ENCODE data around the gene CAPN10. TPM values are rescaled to one million over a fixed set of nuclear protein-coding genes. Genes with fewer than 3 reads are reported as not detected.

CAPN10 gene
- total and polyA plus RNA-seq, 3 donors from 2014 or later, result 29.8 to 104 (median 66.5) TPM

DNA sequence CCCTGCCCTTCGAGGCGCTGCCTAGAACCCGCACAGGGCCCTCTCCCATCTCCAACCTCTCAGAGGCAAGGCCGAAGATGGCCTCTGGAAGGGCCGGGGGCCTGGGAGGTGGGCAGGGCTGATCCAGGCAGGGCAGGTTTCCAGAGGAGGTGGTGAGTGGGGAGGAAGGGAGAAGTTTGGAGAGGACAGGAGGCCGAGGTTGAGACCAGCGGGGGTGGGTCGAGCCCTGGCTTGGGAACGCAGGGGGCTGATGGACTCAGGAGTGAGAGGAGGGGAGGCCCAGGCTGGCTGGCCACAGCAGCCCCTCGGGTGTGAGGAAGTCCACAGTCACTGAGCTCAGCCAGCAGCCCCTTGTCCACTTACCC, 10.5 kb downstream of the CAPN10 start:
- intact Hi-C loops (cut with DNase I; ENCODE audit: low total_unique reads), result no loop called here
- no peak overlapping the region for H3K27ac ChIP-seq

DNA sequence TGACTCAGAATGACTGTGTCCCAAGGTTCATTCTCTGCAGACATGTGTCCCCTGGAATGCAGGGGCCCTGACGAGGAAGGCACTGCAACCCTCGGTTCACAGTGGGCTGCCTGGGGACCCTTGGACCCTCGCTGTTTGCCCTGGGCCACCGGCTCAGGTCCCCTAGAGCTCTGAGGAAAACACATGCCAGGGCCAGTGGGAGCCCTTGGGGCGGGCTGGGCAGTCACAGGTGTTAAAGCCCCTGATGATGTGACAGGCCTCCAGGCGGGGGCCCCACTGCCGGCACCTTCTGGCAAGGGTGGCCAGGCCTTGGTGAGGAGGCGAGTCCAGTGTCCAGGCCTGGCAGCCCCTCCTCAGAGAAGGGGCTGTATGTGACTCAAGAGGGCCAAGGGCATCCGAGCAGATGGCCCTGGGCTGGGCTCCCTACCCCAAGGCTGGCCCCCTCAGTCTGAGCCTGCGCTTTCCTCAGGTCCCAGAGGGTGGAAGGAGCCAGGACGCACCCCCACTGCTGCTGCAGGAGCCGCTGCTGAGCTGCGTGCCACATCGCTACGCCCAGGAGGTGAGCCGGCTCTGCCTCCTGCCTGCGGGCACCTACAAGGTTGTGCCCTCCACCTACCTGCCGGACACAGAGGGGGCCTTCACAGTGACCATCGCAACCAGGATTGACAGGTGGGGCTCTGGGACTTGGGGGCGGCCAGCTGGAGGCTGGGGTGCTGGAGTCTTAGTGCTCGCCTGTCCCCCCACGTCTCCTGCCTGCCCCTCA, 11.1 kb downstream of the CAPN10 start:
- Histone ChIP-seq H3K9me3 (no peaks in the 10 kb centered on the region), H3K27ac (no peak overlapping the region), H3K4me3 (no peak overlapping the region), H3K4me1 (peaks cover 22% of the 10 kb centered on the region), H3K36me3 (ENCODE audit: low read depth, missing control alignments) (no peaks in the 10 kb centered on the region), H3K27me3 (no peaks in the 10 kb centered on the region)
- intact Hi-C loops (cut with DNase I; ENCODE audit: low total_unique reads), result no loop called here
- no peak for DNase-seq
- TF ChIP-seq, protein P1, sequence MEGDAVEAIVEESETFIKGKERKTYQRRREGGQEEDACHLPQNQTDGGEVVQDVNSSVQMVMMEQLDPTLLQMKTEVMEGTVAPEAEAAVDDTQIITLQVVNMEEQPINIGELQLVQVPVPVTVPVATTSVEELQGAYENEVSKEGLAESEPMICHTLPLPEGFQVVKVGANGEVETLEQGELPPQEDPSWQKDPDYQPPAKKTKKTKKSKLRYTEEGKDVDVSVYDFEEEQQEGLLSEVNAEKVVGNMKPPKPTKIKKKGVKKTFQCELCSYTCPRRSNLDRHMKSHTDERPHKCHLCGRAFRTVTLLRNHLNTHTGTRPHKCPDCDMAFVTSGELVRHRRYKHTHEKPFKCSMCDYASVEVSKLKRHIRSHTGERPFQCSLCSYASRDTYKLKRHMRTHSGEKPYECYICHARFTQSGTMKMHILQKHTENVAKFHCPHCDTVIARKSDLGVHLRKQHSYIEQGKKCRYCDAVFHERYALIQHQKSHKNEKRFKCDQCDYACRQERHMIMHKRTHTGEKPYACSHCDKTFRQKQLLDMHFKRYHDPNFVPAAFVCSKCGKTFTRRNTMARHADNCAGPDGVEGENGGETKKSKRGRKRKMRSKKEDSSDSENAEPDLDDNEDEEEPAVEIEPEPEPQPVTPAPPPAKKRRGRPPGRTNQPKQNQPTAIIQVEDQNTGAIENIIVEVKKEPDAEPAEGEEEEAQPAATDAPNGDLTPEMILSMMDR (IDR thresholded peaks at IDR 0.05), result no peak
- TF ChIP-seq POLR2A (IDR thresholded peaks at IDR 0.05), result no peak
- 94 to 96% methylated on average over 9 to 20 of the region's 22 CpGs for WGBS, 2 donors

More for the DNA sequence above, 10.5 kb downstream of the CAPN10 start:
- H3K9me3 ChIP-seq, result no peaks in the 10 kb centered on the region
- H3K27me3 ChIP-seq, result no peaks in the 10 kb centered on the region
- H3K4me3 ChIP-seq, result no peak overlapping the region
- 87 to 96% methylated on average over 10 of the region's 10 CpGs for WGBS, 2 donors
- no peak for TF ChIP-seq POLR2A (IDR thresholded peaks at IDR 0.05)
- TF ChIP-seq, protein P1 (IDR thresholded peaks at IDR 0.05), result no peak
- no peak for DNase-seq
- no peaks in the 10 kb centered on the region for H3K36me3 ChIP-seq (ENCODE audit: low read depth, missing control alignments)
- H3K4me1 ChIP-seq, result peaks cover 22% of the 10 kb centered on the region

DNA sequence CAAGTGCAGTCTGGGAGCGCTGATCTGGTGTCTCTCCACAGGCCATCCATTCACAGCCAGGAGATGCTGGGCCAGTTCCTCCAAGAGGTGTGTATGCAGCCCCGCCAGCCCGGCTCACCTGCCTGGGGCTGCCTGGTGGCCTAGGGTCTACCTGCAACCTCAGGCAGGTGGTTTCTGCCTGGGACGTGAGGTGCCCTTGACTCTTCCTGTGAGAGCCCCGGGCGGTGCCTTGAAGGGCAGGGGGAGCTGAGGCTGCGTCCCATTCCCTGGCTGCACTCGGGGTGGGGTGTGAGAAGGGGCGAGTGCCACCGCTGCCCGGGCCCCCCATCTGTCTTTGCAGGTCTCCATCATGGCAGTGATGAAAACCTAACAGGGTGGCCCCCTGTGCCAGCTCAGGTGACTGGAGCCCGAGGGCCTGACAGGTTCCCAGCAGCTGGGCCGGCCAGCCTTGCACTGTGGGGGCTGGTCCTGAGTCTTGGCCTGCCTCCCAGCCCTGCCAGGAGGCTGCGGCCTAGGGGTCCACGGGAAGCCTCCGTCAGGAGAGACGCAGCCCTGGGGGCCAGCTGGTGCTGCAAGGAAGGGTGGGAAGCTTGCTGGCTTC, 11.9 kb downstream of the CAPN10 start:
- Histone ChIP-seq H3K27me3 (no peaks in the 10 kb centered on the region), H3K4me1 (peaks cover 22% of the 10 kb centered on the region), H3K9me3 (no peaks in the 10 kb centered on the region), H3K27ac (no peak overlapping the region), H3K36me3 (ENCODE audit: low read depth, missing control alignments) (no peaks in the 10 kb centered on the region), H3K4me3 (no peak overlapping the region)
- intact Hi-C loops (cut with DNase I; ENCODE audit: low total_unique reads), result no loop called here
- no peak for TF ChIP-seq POLR2A (IDR thresholded peaks at IDR 0.05)
- TF ChIP-seq, protein P1 (IDR thresholded peaks at IDR 0.05), result no peak
- DNase-seq, result no peak
- WGBS, 2 donors, result 92 to 93% methylated on average over 7 to 13 of the region's 17 CpGs

DNA sequence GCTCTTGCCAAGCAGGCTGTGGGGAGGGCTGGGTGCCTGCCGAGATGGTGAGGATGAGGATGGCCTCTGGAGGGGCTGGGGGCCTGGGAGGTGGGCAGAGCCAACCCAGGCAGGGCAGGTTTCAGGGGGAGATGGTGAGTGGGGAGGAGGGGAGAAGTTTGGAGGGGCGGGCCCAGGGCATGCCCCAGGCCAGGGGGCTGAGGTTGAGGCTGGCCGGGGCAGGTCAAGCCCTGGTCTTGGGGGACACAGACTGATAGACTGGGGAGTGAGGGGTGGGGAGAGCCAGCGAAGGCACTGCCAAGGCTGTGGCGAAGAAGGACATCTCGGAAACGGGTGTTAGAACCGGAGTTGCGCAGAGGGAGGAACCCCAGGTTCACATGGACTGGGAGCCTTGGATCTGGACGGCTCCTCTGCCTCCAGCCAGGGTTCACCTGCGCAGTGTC, 12.6 kb downstream of the CAPN10 start:
- H3K36me3 ChIP-seq (ENCODE audit: low read depth, missing control alignments), result no peaks in the 10 kb centered on the region
- no peak for DNase-seq
- H3K27me3 ChIP-seq, result no peaks in the 10 kb centered on the region
- no peak overlapping the region for H3K27ac ChIP-seq
- H3K9me3 ChIP-seq, result no peaks in the 10 kb centered on the region
- H3K4me1 ChIP-seq, result peaks cover 27% of the 10 kb centered on the region
- intact Hi-C loops (cut with DNase I; ENCODE audit: low total_unique reads), result no loop called here
- no peak overlapping the region for H3K4me3 ChIP-seq
- no peak for TF ChIP-seq POLR2A (IDR thresholded peaks at IDR 0.05)
- TF ChIP-seq, protein P1 (IDR thresholded peaks at IDR 0.05), result no peak
- WGBS, 2 donors, result 93 to 96% methylated on average over 9 to 11 of the region's 11 CpGs
